IPS-NIHi11 (cell line): ENCODE measurements around the gene INO80.

Experiments
- DNase-seq: peaks from one replicate; pipeline ENCODE4 v3.0.0; 2012; ENCODE audit warnings: mixed read lengths, low spot score

Gene INO80

DNA sequence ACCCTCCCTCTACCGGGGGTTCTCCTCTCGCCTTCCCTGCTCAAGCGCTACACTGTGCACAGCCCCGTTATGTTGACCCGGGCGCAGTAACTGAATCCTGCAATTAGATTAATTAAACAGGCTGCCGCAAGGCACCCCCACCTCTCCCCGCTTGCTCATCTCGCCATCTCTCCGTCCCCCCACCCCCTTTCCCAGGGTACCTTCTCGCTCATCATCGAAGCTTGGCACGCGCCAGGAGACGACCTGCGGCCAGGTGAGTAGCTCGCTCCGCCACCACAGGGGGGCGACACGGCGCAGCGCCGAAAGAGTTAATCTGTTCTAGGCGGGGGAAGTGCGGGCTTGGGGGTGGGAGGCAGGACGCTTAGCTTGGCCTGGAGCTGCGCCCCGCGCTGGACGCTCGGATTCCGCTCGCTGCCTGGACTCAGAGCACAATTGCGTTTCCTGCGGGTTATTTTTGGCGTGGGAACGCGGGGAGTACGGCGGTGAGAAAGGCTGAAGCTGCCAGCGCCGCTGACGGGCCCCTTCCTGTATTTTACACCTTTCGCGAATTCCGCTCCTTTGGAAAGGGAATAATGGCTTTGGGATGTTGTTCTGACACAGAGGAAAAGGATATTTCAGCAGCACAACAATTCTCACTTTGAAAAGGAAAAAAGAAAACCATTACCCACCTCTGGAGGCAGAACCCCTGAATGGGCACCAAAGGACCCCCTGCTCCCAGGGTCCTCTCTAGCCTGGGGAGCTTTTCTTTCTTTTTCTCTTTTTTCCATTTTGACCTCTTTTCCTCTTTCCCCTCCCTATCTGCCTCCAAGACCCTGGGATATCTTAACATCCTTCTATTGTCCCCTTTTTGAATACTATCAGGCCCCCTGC is 185.4 kb downstream of the INO80 start:
- DNase-seq: peak; percentile 83

DNA sequence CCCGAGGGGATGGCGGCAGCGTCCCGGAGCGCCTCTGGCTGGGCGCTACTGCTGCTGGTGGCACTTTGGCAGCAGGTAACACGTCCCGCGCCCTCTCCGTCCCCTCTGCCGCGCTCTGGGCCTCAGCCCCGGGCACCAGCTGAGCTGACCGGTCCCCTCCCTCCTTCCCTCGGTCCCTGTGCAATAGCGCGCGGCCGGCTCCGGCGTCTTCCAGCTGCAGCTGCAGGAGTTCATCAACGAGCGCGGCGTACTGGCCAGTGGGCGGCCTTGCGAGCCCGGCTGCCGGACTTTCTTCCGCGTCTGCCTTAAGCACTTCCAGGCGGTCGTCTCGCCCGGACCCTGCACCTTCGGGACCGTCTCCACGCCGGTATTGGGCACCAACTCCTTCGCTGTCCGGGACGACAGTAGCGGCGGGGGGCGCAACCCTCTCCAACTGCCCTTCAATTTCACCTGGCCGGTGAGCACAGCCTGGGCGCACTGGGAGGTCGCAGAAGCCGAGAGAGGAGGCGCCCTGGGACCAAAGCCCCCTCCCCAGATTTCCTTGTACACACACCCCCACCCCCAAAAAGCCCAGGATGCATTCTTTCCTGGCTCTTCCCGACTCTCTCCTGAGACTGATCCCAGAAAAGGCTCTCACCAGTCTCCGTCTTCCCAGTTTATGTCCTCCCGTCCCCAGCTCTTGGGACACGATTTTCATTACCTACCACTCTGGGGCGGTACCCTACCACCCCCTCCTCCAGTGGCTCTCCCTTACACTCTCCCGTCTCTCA is 186.2 kb downstream of the INO80 start:
- no peak for DNase-seq
